Hindlimb muscle (tissue), 1 donor: Measurements from ENCODE around the gene MYCT1. TPM values are rescaled to one million over a fixed set of nuclear protein-coding genes. Genes with fewer than 3 reads are reported as not detected.

Experiments
- DNase-seq: peaks from one replicate; pipeline ENCODE4 v3.0.0-alpha.2; 2013
- polyA plus RNA-seq: library from polyadenylated mRNA; unstranded; fragments of 120-200 nt; gene quantifications from one replicate; pipeline ENCODE4 v1.2.1, GENCODE V29; 2013; ENCODE audit not compliant: insufficient read length

Gene MYCT1
- polyA plus RNA-seq, 1 donor = 19.5 TPM

- DNase-seq = no peak
Observed at GRCh38 chr6:152723398-152723797, 25.7 kb downstream of the MYCT1 start.

GRCh38 chr6:152726313-152726712 lies 28.6 kb downstream of the MYCT1 start:
- no peak for DNase-seq

DNA sequence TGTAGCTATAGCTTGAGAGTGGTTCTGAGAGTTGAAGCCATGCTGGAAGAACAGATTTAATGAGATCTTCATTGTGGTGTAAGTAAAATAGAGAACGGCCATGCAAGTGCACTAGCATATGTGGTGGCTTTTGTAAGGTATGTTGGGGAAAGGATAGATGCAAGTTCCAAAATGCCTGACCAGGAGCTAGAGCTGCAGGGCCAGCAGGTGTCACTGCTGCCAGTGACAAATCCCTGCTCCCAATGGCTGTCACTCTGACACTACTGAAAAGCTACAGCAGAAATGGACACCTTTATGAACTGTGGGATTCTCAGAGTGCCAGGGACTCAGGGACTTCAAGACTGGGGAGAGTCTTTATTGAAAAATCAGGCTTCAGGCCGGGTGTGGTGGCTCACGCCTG lies 29.8 kb downstream of the MYCT1 start:
- no peak for DNase-seq

GRCh38 chr6:152734630-152735029 lies 36.9 kb downstream of the MYCT1 start:
- DNase-seq = no peak

DNA sequence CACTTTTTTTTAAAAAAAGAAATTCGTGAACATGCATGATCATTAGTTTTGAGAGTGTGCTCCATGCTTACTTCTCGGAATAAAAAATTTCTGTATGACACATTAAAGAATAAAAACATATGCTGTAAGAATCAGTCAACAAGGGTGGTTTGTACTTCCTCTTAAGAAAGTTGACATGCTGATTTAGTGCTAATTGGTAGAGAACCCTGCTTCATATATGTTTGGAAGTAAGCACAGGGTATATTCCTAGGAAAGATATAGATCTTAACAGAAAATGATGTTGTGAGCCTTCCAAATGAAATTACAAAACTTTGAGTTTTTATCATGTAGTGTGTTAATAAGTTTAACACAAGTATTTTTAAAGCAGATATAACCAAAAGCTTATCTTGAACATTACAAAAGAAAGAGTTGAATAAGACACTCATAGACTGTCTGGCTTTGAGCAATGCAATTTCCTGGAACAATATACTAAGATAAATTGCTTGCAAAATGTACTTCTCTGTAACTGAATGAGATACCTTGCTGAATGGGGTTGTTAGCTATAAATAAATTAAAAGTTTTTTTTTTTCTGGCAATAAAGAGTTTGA lies 39.1 kb downstream of the MYCT1 start:
- DNase-seq = no peak

GRCh38 chr6:152745509-152746171 lies 47.9 kb downstream of the MYCT1 start:
- no peak for DNase-seq

- no peak for DNase-seq
Observed at GRCh38 chr6:152746172-152746553, 48.5 kb downstream of the MYCT1 start.

- DNase-seq = no peak
Observed at GRCh38 chr6:152748843-152749242, 51.1 kb downstream of the MYCT1 start.

DNA sequence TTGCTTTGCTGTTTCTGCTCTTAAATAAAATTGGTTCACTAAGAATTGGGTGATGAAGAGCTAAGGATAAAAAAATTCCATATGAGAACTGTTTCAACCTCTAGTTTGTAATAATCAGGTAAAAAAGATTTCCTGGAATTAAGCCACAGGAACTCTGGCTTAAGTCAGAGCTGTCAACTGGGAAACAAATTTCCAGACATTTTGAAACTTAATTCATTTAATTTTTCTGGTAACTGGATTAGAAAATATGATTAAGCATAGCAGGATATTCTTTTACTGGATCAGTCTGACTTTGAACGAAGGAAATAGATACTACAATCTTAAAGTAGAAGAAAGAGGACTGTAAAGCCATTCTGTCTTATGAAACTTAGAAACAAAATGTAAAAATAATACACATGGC lies 51.6 kb downstream of the MYCT1 start:
- no peak for DNase-seq

DNA sequence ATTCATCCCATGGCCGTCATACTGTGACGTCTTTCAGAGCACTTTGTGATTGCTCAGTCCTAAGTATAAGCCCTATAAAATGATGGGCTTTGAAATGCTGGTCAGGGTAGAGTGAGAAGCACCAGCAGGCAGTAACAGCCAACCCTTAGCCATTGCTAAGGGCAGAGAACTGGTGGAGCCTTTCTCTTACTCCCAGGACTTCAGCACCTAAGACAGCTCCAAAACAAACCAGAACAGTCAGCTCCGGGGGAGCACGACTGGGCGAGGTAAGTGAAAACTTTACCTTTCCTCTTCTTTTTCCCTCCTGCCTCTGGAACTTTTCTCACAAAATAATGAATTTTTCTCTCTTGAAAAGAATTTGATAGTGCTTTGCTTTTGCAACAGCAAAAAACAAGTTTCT lies 53.0 kb downstream of the MYCT1 start, which contains the start of gene VIP:
TSS of gene VIP (plus strand) at position 104 of the 400 bp plus-strand sequence. CDS start 1,381 bp downstream, outside the sequence.
- no peak for DNase-seq

DNA sequence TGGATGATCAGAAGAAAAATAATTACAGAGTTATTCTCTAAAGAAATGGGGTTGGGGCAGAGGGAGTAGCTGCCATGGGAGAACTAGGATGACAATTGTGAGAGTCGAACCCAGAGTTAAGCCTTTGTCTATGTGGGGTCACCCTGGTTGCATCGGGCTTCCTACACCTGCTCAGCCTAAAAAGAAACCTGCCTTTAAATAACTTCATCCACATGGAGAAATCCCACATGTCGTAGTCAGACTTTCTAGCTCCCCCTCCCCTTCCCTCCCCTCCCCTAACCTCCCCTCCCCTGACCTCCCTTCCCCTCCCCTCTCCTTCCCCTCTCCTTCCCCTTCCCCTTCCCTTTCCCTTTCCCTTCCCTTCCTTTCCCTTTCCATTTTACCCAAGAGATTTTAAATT lies 67.6 kb downstream of the MYCT1 start:
- no peak for DNase-seq

DNA sequence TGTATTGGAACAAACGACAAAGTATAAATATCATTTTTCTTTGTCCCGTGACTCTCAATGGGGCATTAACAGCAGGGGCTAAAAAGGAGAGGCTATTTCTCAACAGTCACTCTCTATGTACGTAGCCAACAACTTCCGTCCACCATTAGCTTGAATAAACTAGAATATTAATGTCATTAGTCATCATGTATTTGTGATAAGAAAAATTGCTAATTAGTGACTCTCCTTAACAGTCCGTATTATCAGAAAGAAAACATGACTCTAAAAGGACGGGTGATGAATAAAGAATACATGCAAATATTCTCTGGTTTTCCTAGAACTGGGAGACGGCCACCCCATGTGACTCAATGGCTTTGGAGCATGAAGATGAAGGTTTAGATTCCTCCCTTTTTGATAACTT lies 71.5 kb downstream of the MYCT1 start:
- DNase-seq = no peak

- DNase-seq = no peak
Observed at GRCh38 chr6:152769993-152770392, 72.3 kb downstream of the MYCT1 start.

DNA sequence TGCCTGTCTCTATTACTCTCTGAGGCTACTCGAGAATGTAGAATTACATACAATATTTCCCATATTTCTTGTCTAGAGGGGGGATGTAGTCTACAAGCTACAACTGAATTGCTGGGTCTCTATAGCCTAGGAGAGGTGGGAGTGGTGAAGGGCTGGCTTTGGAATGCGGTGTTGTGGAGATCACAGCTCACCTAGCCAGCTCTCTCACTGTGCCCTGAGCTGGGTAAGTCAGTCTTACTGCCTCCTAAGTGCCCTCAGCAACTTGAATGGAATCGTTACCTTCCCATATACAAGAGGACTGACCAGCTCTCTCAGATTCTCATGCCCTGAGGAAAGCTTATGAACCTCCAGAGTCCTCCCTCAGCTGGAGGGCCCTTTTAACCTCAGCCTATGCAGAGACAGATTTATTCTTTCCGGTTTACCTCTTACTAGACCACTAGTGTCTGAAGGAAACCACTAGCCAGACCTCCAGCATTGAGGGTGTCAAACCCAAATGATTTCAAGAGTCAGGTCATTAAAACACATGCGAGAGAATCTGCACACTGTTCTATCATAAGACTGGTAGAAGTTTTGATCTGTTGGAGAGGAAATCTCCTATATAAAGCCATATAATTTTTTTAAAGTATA lies 73.5 kb downstream of the MYCT1 start:
- DNase-seq = no peak

Other genes starting within 250 kb of the MYCT1 start
- 148 TPM for gene SYNE1, start 60.5 kb upstream of the MYCT1 start, polyA plus RNA-seq
- gene VIP, start 52.9 kb downstream of the MYCT1 start, polyA plus RNA-seq = 1.4 TPM